Measurements from ENCODE around the gene TFEB. TPM values are rescaled to one million over a fixed set of nuclear protein-coding genes. Genes with fewer than 3 reads are reported as not detected.

Gene TFEB
- total and polyA plus RNA-seq, 2 donors from 2014 or later, result 50.7 to 51.0 TPM

DNA sequence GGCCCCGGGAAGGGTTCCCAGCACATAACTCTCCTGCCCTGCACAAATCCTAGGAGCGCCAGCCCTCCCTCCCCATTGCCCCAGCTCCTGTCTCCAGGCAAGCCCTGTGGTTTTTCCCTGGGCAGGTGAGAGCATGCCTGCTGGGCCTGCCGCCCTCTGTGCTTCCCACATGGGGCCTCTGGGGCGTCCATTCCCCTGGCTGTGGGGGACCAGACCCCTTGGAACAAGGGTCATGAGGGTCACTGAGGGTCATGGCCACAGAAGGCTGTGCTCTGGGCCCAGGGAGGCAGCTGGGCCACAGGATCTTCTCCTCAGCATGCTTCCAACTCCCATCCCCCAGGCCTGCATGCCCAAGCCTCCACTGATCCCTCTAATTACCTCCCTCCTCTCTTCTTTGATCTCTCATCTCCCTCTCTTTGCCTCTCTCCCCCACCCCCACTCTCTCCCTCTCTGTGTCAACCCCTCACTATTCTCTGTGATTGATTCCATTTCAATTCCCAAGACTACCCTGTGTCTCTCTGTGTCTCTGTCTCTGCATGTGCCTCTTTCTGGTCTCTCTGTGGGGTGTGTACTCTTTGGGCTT, 91.0 kb downstream of the TFEB start:
- peaks cover 3 to 8% (median 4%) of the 10 kb centered on the region in 3 donors for H3K4me1 ChIP-seq (ENCODE audit: control insufficient read depth in 2 of 3, insufficient read depth in 2 of 3, low read depth in 1 of 3, low read length in 3 of 3)
- no peak overlapping the region for H3K27ac ChIP-seq (ENCODE audit: low read depth in 2 of 2, low read length in 2 of 2)
- TF ChIP-seq, protein P1, sequence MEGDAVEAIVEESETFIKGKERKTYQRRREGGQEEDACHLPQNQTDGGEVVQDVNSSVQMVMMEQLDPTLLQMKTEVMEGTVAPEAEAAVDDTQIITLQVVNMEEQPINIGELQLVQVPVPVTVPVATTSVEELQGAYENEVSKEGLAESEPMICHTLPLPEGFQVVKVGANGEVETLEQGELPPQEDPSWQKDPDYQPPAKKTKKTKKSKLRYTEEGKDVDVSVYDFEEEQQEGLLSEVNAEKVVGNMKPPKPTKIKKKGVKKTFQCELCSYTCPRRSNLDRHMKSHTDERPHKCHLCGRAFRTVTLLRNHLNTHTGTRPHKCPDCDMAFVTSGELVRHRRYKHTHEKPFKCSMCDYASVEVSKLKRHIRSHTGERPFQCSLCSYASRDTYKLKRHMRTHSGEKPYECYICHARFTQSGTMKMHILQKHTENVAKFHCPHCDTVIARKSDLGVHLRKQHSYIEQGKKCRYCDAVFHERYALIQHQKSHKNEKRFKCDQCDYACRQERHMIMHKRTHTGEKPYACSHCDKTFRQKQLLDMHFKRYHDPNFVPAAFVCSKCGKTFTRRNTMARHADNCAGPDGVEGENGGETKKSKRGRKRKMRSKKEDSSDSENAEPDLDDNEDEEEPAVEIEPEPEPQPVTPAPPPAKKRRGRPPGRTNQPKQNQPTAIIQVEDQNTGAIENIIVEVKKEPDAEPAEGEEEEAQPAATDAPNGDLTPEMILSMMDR (IDR thresholded peaks at IDR 0.05; ENCODE audit: borderline replicate concordance, extremely low read depth, insufficient read depth), result no peak
- FAIRE-seq, result no peak
- H3K4me3 ChIP-seq (ENCODE audit: low read length in 3 of 3), result no peak overlapping the region
- no peak overlapping the region for H3K9ac ChIP-seq (ENCODE audit: low read length in 3 of 3)
- H3K36me3 ChIP-seq (ENCODE audit: control insufficient read depth in 2 of 3, insufficient read depth in 3 of 3, low read length in 3 of 3), result no peaks in the 10 kb centered on the region
- DNase-seq, result peak in 2 of 5 donors; percentile 60 to 61
- H3K9me3 ChIP-seq (ENCODE audit: control insufficient read depth in 2 of 3, insufficient read depth in 1 of 3, low read length in 3 of 3), result no peaks in the 10 kb centered on the region
- intact Hi-C loops (cut with DNase I), result no loop called here
- H3K27me3 ChIP-seq (ENCODE audit: control insufficient read depth, insufficient read depth, low read length), result no peaks in the 10 kb centered on the region

DNA sequence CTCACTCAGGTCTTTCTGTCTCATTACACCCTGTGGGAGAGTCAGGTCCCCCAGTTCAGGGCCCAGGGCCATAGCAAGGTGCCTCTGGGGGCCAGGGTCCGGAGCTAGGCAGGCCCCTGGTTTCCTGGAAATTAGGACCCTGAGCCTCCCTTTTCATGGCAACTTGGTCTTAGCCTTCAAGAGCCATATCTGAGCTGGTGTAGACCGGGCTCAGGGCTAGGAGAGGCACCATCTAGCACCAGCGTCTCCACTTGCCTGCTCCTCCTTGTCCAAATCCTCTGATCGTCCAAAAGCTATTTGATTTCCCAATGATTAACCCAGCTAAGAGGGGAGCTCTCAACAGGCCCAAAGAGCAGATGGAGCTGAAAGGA, 91.5 kb downstream of the TFEB start:
- DNase-seq (peak in 1 of 5 donors; percentile 27), FAIRE-seq (no peak)
- Histone ChIP-seq H3K4me1 (ENCODE audit: control insufficient read depth in 2 of 3, insufficient read depth in 2 of 3, low read depth in 1 of 3, low read length in 3 of 3) (peaks cover 3 to 8% (median 4%) of the 10 kb centered on the region in 3 donors), H3K9ac (ENCODE audit: low read length in 3 of 3) (no peak overlapping the region), H3K4me3 (ENCODE audit: low read length in 3 of 3) (no peak overlapping the region), H3K9me3 (ENCODE audit: control insufficient read depth in 2 of 3, insufficient read depth in 1 of 3, low read length in 3 of 3) (no peaks in the 10 kb centered on the region), H3K27ac (ENCODE audit: low read depth in 2 of 2, low read length in 2 of 2) (no peak overlapping the region), H3K27me3 (ENCODE audit: control insufficient read depth, insufficient read depth, low read length) (no peaks in the 10 kb centered on the region), H3K36me3 (ENCODE audit: control insufficient read depth in 2 of 3, insufficient read depth in 3 of 3, low read length in 3 of 3) (no peaks in the 10 kb centered on the region)
- intact Hi-C loops (cut with DNase I), result no loop called here
- TF ChIP-seq, protein P1 (IDR thresholded peaks at IDR 0.05; ENCODE audit: borderline replicate concordance, extremely low read depth, insufficient read depth), result no peak

DNA sequence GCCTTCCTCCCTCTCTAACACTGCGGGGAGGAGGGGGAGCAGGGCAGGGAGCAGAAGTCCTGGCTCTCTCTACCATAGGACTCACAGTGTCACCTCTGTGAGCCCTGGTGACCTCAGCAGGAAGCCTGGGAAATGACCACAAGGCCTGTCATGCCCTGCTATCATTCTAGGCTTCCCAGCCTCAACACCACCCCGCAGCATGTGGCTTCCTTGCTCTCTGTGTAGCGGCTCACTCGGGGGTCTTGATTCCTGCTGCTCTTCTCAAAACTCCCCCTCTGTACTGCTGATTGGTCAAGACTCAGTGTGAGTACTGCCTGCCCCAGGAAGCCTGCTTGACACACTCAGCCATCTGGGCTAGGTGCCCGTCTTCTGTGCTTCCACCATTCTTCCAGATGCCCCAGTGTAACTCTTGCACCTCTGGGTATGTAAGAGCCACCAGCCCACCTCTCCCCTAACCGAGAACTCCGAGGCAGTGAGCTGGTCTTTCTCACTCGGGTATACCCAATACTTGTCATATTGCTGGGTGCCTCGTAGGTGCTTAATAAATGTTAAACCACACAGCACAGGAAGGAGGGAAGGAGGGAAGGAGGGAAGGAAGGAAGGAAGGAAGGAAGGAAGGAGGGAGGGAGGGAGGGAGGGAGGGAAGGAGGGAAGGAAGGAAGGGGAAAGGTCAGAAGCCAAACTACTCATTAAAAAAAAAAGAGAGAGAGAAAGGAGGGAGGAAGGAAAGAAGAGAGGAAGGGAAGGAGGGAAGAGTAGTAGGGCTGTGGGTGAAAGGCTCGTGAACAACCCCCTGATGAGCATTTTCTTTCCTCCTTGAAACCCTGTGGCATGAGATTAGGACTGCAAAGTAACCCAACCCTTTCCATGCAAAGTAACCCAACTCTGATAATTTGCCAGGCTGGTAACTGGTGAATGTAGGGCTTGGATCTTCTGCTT, 92.2 kb downstream of the TFEB start:
- Histone ChIP-seq H3K9me3 (ENCODE audit: control insufficient read depth in 2 of 3, insufficient read depth in 1 of 3, low read length in 3 of 3) (no peaks in the 10 kb centered on the region), H3K27me3 (ENCODE audit: control insufficient read depth, insufficient read depth, low read length) (no peaks in the 10 kb centered on the region), H3K4me3 (ENCODE audit: low read length in 3 of 3) (no peak overlapping the region), H3K9ac (ENCODE audit: low read length in 3 of 3) (no peak overlapping the region), H3K36me3 (ENCODE audit: control insufficient read depth in 2 of 3, insufficient read depth in 3 of 3, low read length in 3 of 3) (no peaks in the 10 kb centered on the region), H3K27ac (ENCODE audit: low read depth in 2 of 2, low read length in 2 of 2) (no peak overlapping the region), H3K4me1 (ENCODE audit: control insufficient read depth in 2 of 3, insufficient read depth in 2 of 3, low read depth in 1 of 3, low read length in 3 of 3) (peaks cover 3 to 10% (median 4%) of the 10 kb centered on the region in 3 donors)
- TF ChIP-seq, protein P1 (IDR thresholded peaks at IDR 0.05; ENCODE audit: borderline replicate concordance, extremely low read depth, insufficient read depth), result no peak
- DNase-seq, result peak in 2 of 5 donors; percentile 6 to 43
- intact Hi-C loops (cut with DNase I), result no loop called here
- no peak for FAIRE-seq
